A673 (cell line): ENCODE data around the gene URB1. TPM values are rescaled to one million over a fixed set of nuclear protein-coding genes. Genes with fewer than 3 reads are reported as not detected.

Experiments used
- BruUV-seq: library from RNA; stranded (reverse); fragments of 400-500 nt; replicated peaks from 2 replicates; lab custom pipeline; 2021; lab: Mats Ljungman, UMichigan
- CTCF ChIA-PET: fragments of 300-600 bp; sonication (Branson Sonifier 250); formaldehyde crosslinking; loops from one replicate; lab custom pipeline; 2022; ENCODE audit warnings: antibody characterized with exemption; lab: Charles Lee
- POLR2A ChIA-PET: fragments of 300-600 bp; sonication (Branson Sonifier 250); formaldehyde crosslinking; loops from one replicate; lab custom pipeline; 2022; ENCODE audit warnings: antibody characterized with exemption; ENCODE audit not compliant: low non-redundant PET; lab: Charles Lee
- DNase-seq: peaks from one replicate; pipeline ENCODE4 v3.0.0-alpha.2; 2015; ENCODE audit warnings: low spot score
- H3K27ac ChIP-seq: fragments of 200-600 bp; sonication (generic); 2 replicates; pipeline ENCODE4 v1.5.1; 2016; ENCODE audit warnings: mixed run types, low read depth, mild to moderate bottlenecking, mixed read lengths, antibody characterized with exemption, low read length; ENCODE audit not compliant: poor library complexity, severe bottlenecking
- H3K27me3 ChIP-seq: fragments of 200-600 bp; sonication (generic); replicated peaks from 2 replicates; pipeline ENCODE4 v1.6.1; 2017; ENCODE audit warnings: mixed run types, low read depth, mild to moderate bottlenecking, mixed read lengths, antibody characterized with exemption, low read length; ENCODE audit not compliant: insufficient read depth, poor library complexity
- H3K36me3 ChIP-seq: fragments of 200-600 bp; sonication (generic); 2 replicates; pipeline ENCODE4 v1.6.1; 2016; ENCODE audit warnings: mixed run types, mild to moderate bottlenecking, mixed read lengths, antibody characterized with exemption, low read length; ENCODE audit not compliant: insufficient read depth, poor library complexity, severe bottlenecking
- H3K4me1 ChIP-seq: fragments of 200-600 bp; sonication (generic); 2 replicates; pipeline ENCODE4 v1.6.1; 2017; ENCODE audit warnings: mixed run types, mild to moderate bottlenecking, mixed read lengths, antibody characterized with exemption, low read length; ENCODE audit not compliant: insufficient read depth, poor library complexity, severe bottlenecking
- H3K4me3 ChIP-seq: fragments of 200-600 bp; sonication (generic); 2 replicates; pipeline ENCODE4 v1.5.1; 2016; ENCODE audit warnings: low read depth, mixed run types, mild to moderate bottlenecking, mixed read lengths, low read length; ENCODE audit not compliant: poor library complexity, severe bottlenecking
- H3K9me3 ChIP-seq: fragments of 200-600 bp; sonication (generic); 2 replicates; pipeline ENCODE4 v1.6.1; 2016; ENCODE audit warnings: mixed run types, low read depth, mild to moderate bottlenecking, mixed read lengths, antibody characterized with exemption, low read length; ENCODE audit not compliant: poor library complexity, severe bottlenecking
- EZH2 ChIP-seq: fragments of 200-600 bp; sonication (generic); IDR thresholded peaks from 2 replicates; pipeline ENCODE4 v1.6.1; 2017; ENCODE audit warnings: borderline replicate concordance, low read depth, mild to moderate bottlenecking, mixed read lengths, antibody characterized with exemption, low read length; ENCODE audit not compliant: poor library complexity, severe bottlenecking
- intact Hi-C: fragments of 100-400 bp; cut with micrococcal nuclease; formaldehyde crosslinking; loops from one replicate; pipeline ENCODE4 v1.10.0; 2022; ENCODE audit not compliant: unreplicated experiment
- total RNA-seq: library from RNA; stranded (reverse); gene quantifications from 2 replicates; pipeline ENCODE4 v1.2.3, GENCODE V29; 2021
- TF ChIP-seq, protein P1 (sequence below): fragments of 300-800, 200-600 bp; sonication (generic); conservative IDR thresholded peaks from 2 replicates; pipeline ENCODE4 v1.5.1; 2017; ENCODE audit warnings: low read depth, mild to moderate bottlenecking, antibody characterized with exemption, low read length, moderate library complexity, mixed read lengths

The URB1 gene
- total RNA-seq, 1 experiment from 2014 or later = 30.5 TPM

DNA sequence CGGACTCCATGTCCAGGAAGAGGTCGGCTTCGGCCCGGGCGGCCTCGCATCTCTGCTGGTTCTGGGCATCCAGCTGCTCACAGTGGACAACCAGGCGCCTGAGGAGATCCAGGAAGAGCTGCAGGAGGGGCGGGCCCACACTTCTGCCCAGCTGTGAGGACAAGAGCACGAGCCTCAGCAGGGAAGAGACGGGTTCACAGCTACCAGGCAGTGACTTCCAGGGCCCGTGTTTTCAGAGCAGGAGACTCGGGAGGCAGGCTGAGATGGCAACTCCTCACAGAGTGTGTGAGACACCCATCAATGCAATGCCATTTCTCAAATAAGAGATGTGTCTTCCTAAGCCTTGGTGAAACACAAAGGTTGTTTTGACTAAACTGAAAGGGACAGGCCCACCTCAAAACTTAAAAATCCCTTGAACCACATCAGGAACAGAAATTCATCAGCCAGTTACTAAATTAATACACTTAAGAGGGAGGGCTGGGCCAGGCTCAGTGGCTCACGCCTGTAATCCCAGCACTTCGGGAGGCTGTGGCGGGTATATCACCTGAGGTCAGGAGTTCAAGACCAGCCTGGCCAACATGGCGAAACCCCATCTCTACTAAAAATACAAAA is 43.4 kb downstream of the URB1 start:
- H3K27ac ChIP-seq = no peak overlapping the region
- H3K27me3 ChIP-seq = no peaks in the 10 kb centered on the region
- ChIA-PET POLR2A (no interaction called here), CTCF (no interaction called here)
- intact Hi-C loops = no loop called here
- no peaks in the 10 kb centered on the region for H3K9me3 ChIP-seq
- H3K4me3 ChIP-seq = no peak overlapping the region
- BruUV-seq = no TSS peak
- TF ChIP-seq, protein P1, sequence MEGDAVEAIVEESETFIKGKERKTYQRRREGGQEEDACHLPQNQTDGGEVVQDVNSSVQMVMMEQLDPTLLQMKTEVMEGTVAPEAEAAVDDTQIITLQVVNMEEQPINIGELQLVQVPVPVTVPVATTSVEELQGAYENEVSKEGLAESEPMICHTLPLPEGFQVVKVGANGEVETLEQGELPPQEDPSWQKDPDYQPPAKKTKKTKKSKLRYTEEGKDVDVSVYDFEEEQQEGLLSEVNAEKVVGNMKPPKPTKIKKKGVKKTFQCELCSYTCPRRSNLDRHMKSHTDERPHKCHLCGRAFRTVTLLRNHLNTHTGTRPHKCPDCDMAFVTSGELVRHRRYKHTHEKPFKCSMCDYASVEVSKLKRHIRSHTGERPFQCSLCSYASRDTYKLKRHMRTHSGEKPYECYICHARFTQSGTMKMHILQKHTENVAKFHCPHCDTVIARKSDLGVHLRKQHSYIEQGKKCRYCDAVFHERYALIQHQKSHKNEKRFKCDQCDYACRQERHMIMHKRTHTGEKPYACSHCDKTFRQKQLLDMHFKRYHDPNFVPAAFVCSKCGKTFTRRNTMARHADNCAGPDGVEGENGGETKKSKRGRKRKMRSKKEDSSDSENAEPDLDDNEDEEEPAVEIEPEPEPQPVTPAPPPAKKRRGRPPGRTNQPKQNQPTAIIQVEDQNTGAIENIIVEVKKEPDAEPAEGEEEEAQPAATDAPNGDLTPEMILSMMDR = no peak
- no peaks in the 10 kb centered on the region for H3K4me1 ChIP-seq
- H3K36me3 ChIP-seq = peaks cover 95% of the 10 kb centered on the region
- DNase-seq = no peak

- Histone ChIP-seq H3K4me1 (no peaks in the 10 kb centered on the region), H3K36me3 (peaks cover 95% of the 10 kb centered on the region), H3K27me3 (no peaks in the 10 kb centered on the region), H3K27ac (no peak overlapping the region), H3K4me3 (no peak overlapping the region), H3K9me3 (no peaks in the 10 kb centered on the region)
- intact Hi-C loops = no loop called here
- no TSS peak for BruUV-seq
- ChIA-PET CTCF (no interaction called here), POLR2A (no interaction called here)
- no peak for DNase-seq
- TF ChIP-seq, protein P1 = no peak
- no peak for TF ChIP-seq EZH2
Measured at GRCh38 chr21:32348604-32349332, 44.0 kb downstream of the URB1 start.

DNA sequence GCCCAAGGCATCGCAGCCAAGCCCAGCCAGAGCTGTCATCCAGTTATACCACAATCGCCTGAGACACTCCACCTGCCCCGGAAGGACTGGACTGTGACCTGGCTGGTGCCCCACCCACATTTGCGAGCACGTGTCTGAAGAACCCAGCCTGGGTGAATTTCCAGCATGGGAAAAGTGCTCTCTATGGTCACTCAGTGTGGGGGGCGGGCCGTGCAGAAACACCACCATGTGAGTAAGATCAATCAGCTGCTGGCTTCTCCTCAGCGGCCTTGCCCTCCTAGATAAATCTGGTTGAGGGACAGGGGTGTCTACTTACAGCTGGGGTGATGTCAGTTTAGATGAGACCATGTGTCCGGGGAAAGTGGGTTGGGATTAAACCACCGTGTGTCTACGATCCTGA is 44.8 kb downstream of the URB1 start:
- intact Hi-C loops = no loop called here
- H3K36me3 ChIP-seq = peaks cover 96% of the 10 kb centered on the region
- no peaks in the 10 kb centered on the region for H3K4me1 ChIP-seq
- no peak for TF ChIP-seq EZH2
- TF ChIP-seq, protein P1 = no peak
- no peak overlapping the region for H3K27ac ChIP-seq
- no peak overlapping the region for H3K4me3 ChIP-seq
- H3K27me3 ChIP-seq = no peaks in the 10 kb centered on the region
- ChIA-PET CTCF (no interaction called here), POLR2A (no interaction called here)
- H3K9me3 ChIP-seq = no peaks in the 10 kb centered on the region
- BruUV-seq = no TSS peak
- no peak for DNase-seq
